Endothelial cell of umbilical vein (primary cell): ENCODE measurements around the gene LORICRIN. TPM values are rescaled to one million over a fixed set of nuclear protein-coding genes. Genes with fewer than 3 reads are reported as not detected.

Experiments
- BruUV-seq: library from RNA; stranded (reverse); fragments of 400-500 nt; replicated peaks from 2 replicates; lab custom pipeline; 2021; lab: Mats Ljungman, UMichigan
- CTCF ChIA-PET: fragments of 300-600, 350-600 bp; sonication (Branson Sonifier 250); formaldehyde crosslinking; loops from one replicate; lab custom pipeline; 2021; ENCODE audit warnings: antibody characterized with exemption, inconsistent platforms; lab: Charles Lee
- POLR2A ChIA-PET: fragments of 300-600, 350-600 bp; sonication (Branson Sonifier 250); formaldehyde crosslinking; loops from one replicate; lab custom pipeline; 2021; ENCODE audit warnings: antibody characterized with exemption, inconsistent platforms; lab: Charles Lee
- DNase-seq: peaks from one replicate; pipeline ENCODE4 v3.0.0-alpha.2; 2011; ENCODE audit warnings: low read depth, low spot score
- FAIRE-seq: peaks from 2 replicates; lab custom pipeline; 2011; peaks lifted over from hg19 to GRCh38; lab: Jason Lieb, UNC
- H2AFZ ChIP-seq: 2 replicates; pipeline ENCODE4 v1.6.0; 2012; ENCODE audit warnings: low read depth, low read length, control low read depth, inconsistent platforms
- H3K27ac ChIP-seq: 2 replicates; pipeline ENCODE4 v1.5.1; 2011; ENCODE audit warnings: low read depth, mild to moderate bottlenecking, control low read depth, low read length, moderate library complexity; ENCODE audit not compliant: insufficient read depth
- H3K27me3 ChIP-seq, 2 experiments: 2 replicates each; pipeline versions ENCODE4 v1.6.0 to v1.6.1; 2011; ENCODE audit warnings: low read length in 2 of 2, mixed read lengths in 1 of 2; ENCODE audit not compliant: control insufficient read depth in 2 of 2, insufficient read depth in 2 of 2
- H3K36me3 ChIP-seq, 2 experiments: 2 replicates in 1 of 2; 3 replicates in 1 of 2; pipeline ENCODE4 v1.5.1; 2011; ENCODE audit warnings: low read length in 2 of 2, mild to moderate bottlenecking in 1 of 2, moderate library complexity in 1 of 2; ENCODE audit not compliant: control insufficient read depth in 2 of 2, insufficient read depth in 2 of 2; ENCODE audit errors: extremely low read depth in 1 of 2
- H3K4me1 ChIP-seq: 3 replicates; pipeline ENCODE4 v1.5.1; 2011; ENCODE audit warnings: mild to moderate bottlenecking, low read length; ENCODE audit not compliant: control insufficient read depth, insufficient read depth; ENCODE audit errors: extremely low read depth
- H3K4me2 ChIP-seq: 2 replicates; pipeline ENCODE4 v1.6.1; 2011; ENCODE audit warnings: low read length, control low read depth, mixed read lengths; ENCODE audit not compliant: insufficient read depth
- H3K4me3 ChIP-seq, 3 experiments: fragments of 200-600 bp in 1 of 3; sonication (generic), shearing (Covaris generic) in 1 of 3; replicated peaks in 1 of 3; 2 replicates each; pipeline ENCODE4 v1.5.1; 2011 to 2016; ENCODE audit warnings: control low read depth in 3 of 3, low read length in 3 of 3, mild to moderate bottlenecking in 2 of 3, inconsistent platforms in 1 of 3, low read depth in 1 of 3, moderate library complexity in 1 of 3; ENCODE audit not compliant: insufficient read depth in 1 of 3
- H3K79me2 ChIP-seq: 2 replicates; pipeline ENCODE4 v1.6.0; 2012; ENCODE audit warnings: low read length, inconsistent platforms; ENCODE audit not compliant: control insufficient read depth, insufficient read depth
- H3K9ac ChIP-seq: replicated peaks from 2 replicates; pipeline ENCODE3; 2011; ENCODE audit warnings: low read length, control low read depth; ENCODE audit not compliant: insufficient read depth; ENCODE audit errors: extremely low read depth
- H3K9me1 ChIP-seq: replicated peaks from 3 replicates; pipeline ENCODE4 v1.6.0; 2011; ENCODE audit warnings: mild to moderate bottlenecking, low read length; ENCODE audit not compliant: control insufficient read depth, insufficient read depth; ENCODE audit errors: extremely low read depth
- H3K9me3 ChIP-seq: replicated peaks from 2 replicates; pipeline ENCODE4 v1.5.1; 2012; ENCODE audit warnings: low read length, inconsistent platforms; ENCODE audit not compliant: control insufficient read depth, insufficient read depth
- H4K20me1 ChIP-seq: replicated peaks from 2 replicates; pipeline ENCODE3; 2011; ENCODE audit warnings: mild to moderate bottlenecking, low read length; ENCODE audit not compliant: control insufficient read depth, insufficient read depth; ENCODE audit errors: extremely low read depth
- CTCF ChIP-seq, 2 donors: IDR thresholded peaks; 1 replicate in 1 of 2; 2 replicates in 1 of 2; pipeline ENCODE4 v1.5.1; 2011; ENCODE audit warnings: low read length in 2 of 2, mild to moderate bottlenecking in 2 of 2, moderate library complexity in 2 of 2, control low read depth in 1 of 2, inconsistent platforms in 1 of 2, low read depth in 1 of 2; ENCODE audit not compliant: insufficient read depth in 1 of 2; ENCODE audit errors: extremely low read depth in 1 of 2
- EZH2 ChIP-seq: IDR thresholded peaks from 2 replicates; pipeline ENCODE4 v1.6.1; 2012; ENCODE audit warnings: borderline replicate concordance, low read depth, mild to moderate bottlenecking, moderate library complexity, low read length, inconsistent platforms; ENCODE audit not compliant: severe bottlenecking
- FOS ChIP-seq: IDR thresholded peaks from 2 replicates; pipeline ENCODE4 v1.6.1; 2011; ENCODE audit warnings: mild to moderate bottlenecking, low read length, moderate library complexity, borderline replicate concordance; ENCODE audit not compliant: insufficient read depth
- GATA2 ChIP-seq: IDR thresholded peaks from 2 replicates; pipeline ENCODE4 v1.7.0; 2011; ENCODE audit warnings: low read depth, mild to moderate bottlenecking, moderate library complexity, mixed read lengths, low read length; ENCODE audit not compliant: insufficient read length, insufficient read depth
- JUN ChIP-seq: IDR thresholded peaks from 2 replicates; pipeline ENCODE4 v1.6.1; 2011; ENCODE audit warnings: borderline replicate concordance, low read depth; ENCODE audit not compliant: insufficient read length, insufficient read depth
- MAX ChIP-seq: IDR thresholded peaks from 2 replicates; pipeline ENCODE4 v1.6.1; 2011; ENCODE audit not compliant: insufficient read depth, insufficient read length
- MYC ChIP-seq: IDR thresholded peaks from one replicate; pipeline ENCODE4 v1.6.1; 2011; ENCODE audit warnings: mild to moderate bottlenecking, low read depth, low read length
- POLR2A ChIP-seq: IDR thresholded peaks from 2 replicates; pipeline ENCODE4 v1.6.1; 2012; ENCODE audit warnings: low read depth, mild to moderate bottlenecking, control low read depth, low read length
- POLR2AphosphoS5 ChIP-seq: IDR thresholded peaks from 2 replicates; pipeline ENCODE4 v1.6.1; 2012; ENCODE audit warnings: low read depth, mild to moderate bottlenecking, control low read depth, low read length, moderate library complexity; ENCODE audit not compliant: insufficient read depth
- dilution Hi-C: fragments of 300-500 bp; cut with MboI; formaldehyde crosslinking; loops from one replicate; pipeline ENCODE4 v1.15.0; 2019; ENCODE audit warnings: low sequenced_read_pairs; ENCODE audit not compliant: extremely low pct_ligation_motif_present
- intact Hi-C: fragments of 100-400 bp; cut with micrococcal nuclease; formaldehyde crosslinking; loops from one replicate; pipeline ENCODE4 v1.10.0; 2022
- polyA plus RNA-seq, 4 experiments: library from polyadenylated mRNA; depleted of rRNA in 3 of 4; stranded (reverse) in 3 of 4; unstranded in 1 of 4; fragments of >200 nt; gene quantifications; 2 replicates each; pipeline versions ENCODE4 v1.2.1 to v1.2.3, GENCODE V29; 2011 to 2012; ENCODE audit warnings: missing spikeins in 1 of 4
- total RNA-seq: library from RNA; stranded (reverse); gene quantifications from 2 replicates; pipeline ENCODE4 v1.2.3, GENCODE V29; 2021

LORICRIN gene
- total and polyA plus RNA-seq, 2 donors (not counting 3 experiments of a cell fraction or from before 2014, with no cell fraction given) = not detected

- no peaks in the 10 kb centered on the region for H4K20me1 ChIP-seq
- no peaks in the 10 kb centered on the region for H3K36me3 ChIP-seq
- H3K4me3 ChIP-seq = no peak overlapping the region
- CTCF ChIA-PET = no interaction called here
- no peak overlapping the region for H2AFZ ChIP-seq
- no peaks in the 10 kb centered on the region for H3K79me2 ChIP-seq
- H3K27ac ChIP-seq = no peak overlapping the region
- DNase-seq (no peak), FAIRE-seq (no peak)
- BruUV-seq = no TSS peak
- no peaks in the 10 kb centered on the region for H3K4me1 ChIP-seq
- intact Hi-C loops = no loop called here
- no peaks in the 10 kb centered on the region for H3K9me3 ChIP-seq
- dilution Hi-C loops = no loop called here
- POLR2A ChIA-PET = no interaction called here
- TF ChIP-seq MAX (no peak), GATA2 (no peak), JUN (no peak), POLR2AphosphoS5 (no peak), FOS (no peak), POLR2A (no peak), CTCF (IDR thresholded peaks at IDR 0.05; ENCODE audit: extremely low read depth in 1 of 2, insufficient read depth in 1 of 2, low read depth in 1 of 2, low read length in 2 of 2) (no peak), MYC (no peak), EZH2 (no peak)
- H3K9me1 ChIP-seq = no peaks in the 10 kb centered on the region
- H3K9ac ChIP-seq = no peak overlapping the region
- no peak overlapping the region for H3K4me2 ChIP-seq
- H3K27me3 ChIP-seq = no peaks in the 10 kb centered on the region
Observed at GRCh38 chr1:153251988-153252387, 7.5 kb upstream of the LORICRIN start.
